GM12878 (cell line): ENCODE results near the gene IRS1.

ENCODE experiments used
- CBFB ChIP-seq: IDR thresholded peaks from 2 replicates; pipeline ENCODE4 v1.6.1; 2016; ENCODE audit warnings: antibody characterized with exemption, low read depth
- CEBPB ChIP-seq, 2 experiments: fragments of 150-350 bp in 1 of 2; IDR thresholded peaks; 2 replicates each; pipeline ENCODE4 v1.6.1; 2012 to 2014; ENCODE audit warnings: low read depth in 2 of 2, low read length in 2 of 2, borderline replicate concordance in 1 of 2, inconsistent platforms in 1 of 2
- CREM ChIP-seq: IDR thresholded peaks from 2 replicates; pipeline ENCODE4 v1.6.1; 2014; ENCODE audit warnings: antibody characterized with exemption, low read depth
- ESRRA ChIP-seq: IDR thresholded peaks from 2 replicates; pipeline ENCODE4 v1.6.1; 2012; ENCODE audit warnings: mild to moderate bottlenecking, low read length, improper control_type of control experiment
- EZH2 ChIP-seq: IDR thresholded peaks from 2 replicates; pipeline ENCODE4 v1.6.1; 2012; ENCODE audit warnings: low read depth, mild to moderate bottlenecking, control low read depth, inconsistent platforms, low read length, borderline replicate concordance; ENCODE audit not compliant: control insufficient read depth
- POLR2AphosphoS5 ChIP-seq: IDR thresholded peaks from 2 replicates; pipeline ENCODE4 v1.6.1; 2011; ENCODE audit warnings: mild to moderate bottlenecking, low read length, inconsistent platforms
- SMC3 ChIP-seq: IDR thresholded peaks from 2 replicates; pipeline ENCODE4 v1.6.1; 2011; ENCODE audit warnings: low read length, improper control_type of control experiment, borderline replicate concordance
- SP1 ChIP-seq: IDR thresholded peaks from one replicate; pipeline ENCODE4 v1.6.1; 2011; ENCODE audit warnings: low read depth, low read length
- SREBF2 ChIP-seq: IDR thresholded peaks from 2 replicates; pipeline ENCODE4 v1.6.1; 2012; ENCODE audit warnings: mild to moderate bottlenecking, low read length
- ZNF207 ChIP-seq: fragments of 450-650 bp; IDR thresholded peaks from 2 replicates; pipeline ENCODE4 v1.6.1; 2014; ENCODE audit warnings: antibody characterized with exemption, mild to moderate bottlenecking, borderline replicate concordance
- TF ChIP-seq, protein P1 (sequence below): IDR thresholded peaks from 2 replicates; pipeline ENCODE4 v1.6.1; 2011; ENCODE audit warnings: low read depth, mild to moderate bottlenecking, low read length, moderate library complexity, borderline replicate concordance; ENCODE audit errors: extremely low read depth
- TF ChIP-seq, protein P2 (sequence below): IDR thresholded peaks from 2 replicates; pipeline ENCODE4 v1.6.1; 2012; ENCODE audit warnings: low read length, inconsistent platforms
- TF ChIP-seq, protein P3 (sequence below): fragments of 450-650 bp; formaldehyde crosslinking; IDR thresholded peaks from 2 replicates; pipeline ENCODE4 v1.5.0; 2022; ENCODE audit warnings: mild to moderate bottlenecking, missing genetic modification characterization
- TF ChIP-seq, protein P4 (sequence below): IDR thresholded peaks from 2 replicates; pipeline ENCODE4 v1.6.1; 2012; ENCODE audit warnings: low read depth, low read length, improper control_type of control experiment

DNA sequence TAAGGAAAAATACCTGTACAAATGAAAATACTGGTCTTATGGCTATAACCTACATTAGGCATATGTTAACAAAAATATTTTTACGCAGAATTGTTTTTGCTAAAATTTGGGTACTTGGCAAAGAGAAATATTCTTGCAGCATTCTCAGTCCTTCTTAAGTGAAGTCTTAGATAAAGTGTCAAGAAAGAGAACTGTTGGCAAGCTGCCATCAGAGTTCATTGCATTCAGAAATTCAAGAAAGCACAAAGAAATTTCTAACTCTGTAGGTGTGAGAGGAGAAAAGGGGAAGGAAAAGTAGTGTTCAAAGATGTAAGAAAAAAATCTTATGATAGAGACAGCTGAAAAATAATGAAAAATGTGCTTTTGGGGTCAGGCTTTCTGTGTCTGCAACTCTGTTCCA is 86.7 kb downstream of the IRS1 start:
- TF ChIP-seq CREM: no peak
- TF ChIP-seq, protein P1, sequence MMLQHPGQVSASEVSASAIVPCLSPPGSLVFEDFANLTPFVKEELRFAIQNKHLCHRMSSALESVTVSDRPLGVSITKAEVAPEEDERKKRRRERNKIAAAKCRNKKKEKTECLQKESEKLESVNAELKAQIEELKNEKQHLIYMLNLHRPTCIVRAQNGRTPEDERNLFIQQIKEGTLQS: no peak
- TF ChIP-seq ESRRA: no peak
- TF ChIP-seq, protein P2, sequence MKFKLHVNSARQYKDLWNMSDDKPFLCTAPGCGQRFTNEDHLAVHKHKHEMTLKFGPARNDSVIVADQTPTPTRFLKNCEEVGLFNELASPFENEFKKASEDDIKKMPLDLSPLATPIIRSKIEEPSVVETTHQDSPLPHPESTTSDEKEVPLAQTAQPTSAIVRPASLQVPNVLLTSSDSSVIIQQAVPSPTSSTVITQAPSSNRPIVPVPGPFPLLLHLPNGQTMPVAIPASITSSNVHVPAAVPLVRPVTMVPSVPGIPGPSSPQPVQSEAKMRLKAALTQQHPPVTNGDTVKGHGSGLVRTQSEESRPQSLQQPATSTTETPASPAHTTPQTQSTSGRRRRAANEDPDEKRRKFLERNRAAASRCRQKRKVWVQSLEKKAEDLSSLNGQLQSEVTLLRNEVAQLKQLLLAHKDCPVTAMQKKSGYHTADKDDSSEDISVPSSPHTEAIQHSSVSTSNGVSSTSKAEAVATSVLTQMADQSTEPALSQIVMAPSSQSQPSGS: no peak
- TF ChIP-seq SREBF2: no peak
- TF ChIP-seq, protein P3, sequence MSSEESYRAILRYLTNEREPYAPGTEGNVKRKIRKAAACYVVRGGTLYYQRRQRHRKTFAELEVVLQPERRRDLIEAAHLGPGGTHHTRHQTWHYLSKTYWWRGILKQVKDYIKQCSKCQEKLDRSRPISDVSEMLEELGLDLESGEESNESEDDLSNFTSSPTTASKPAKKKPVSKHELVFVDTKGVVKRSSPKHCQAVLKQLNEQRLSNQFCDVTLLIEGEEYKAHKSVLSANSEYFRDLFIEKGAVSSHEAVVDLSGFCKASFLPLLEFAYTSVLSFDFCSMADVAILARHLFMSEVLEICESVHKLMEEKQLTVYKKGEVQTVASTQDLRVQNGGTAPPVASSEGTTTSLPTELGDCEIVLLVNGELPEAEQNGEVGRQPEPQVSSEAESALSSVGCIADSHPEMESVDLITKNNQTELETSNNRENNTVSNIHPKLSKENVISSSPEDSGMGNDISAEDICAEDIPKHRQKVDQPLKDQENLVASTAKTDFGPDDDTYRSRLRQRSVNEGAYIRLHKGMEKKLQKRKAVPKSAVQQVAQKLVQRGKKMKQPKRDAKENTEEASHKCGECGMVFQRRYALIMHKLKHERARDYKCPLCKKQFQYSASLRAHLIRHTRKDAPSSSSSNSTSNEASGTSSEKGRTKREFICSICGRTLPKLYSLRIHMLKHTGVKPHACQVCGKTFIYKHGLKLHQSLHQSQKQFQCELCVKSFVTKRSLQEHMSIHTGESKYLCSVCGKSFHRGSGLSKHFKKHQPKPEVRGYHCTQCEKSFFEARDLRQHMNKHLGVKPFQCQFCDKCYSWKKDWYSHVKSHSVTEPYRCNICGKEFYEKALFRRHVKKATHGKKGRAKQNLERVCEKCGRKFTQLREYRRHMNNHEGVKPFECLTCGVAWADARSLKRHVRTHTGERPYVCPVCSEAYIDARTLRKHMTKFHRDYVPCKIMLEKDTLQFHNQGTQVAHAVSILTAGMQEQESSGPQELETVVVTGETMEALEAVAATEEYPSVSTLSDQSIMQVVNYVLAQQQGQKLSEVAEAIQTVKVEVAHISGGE (CRISPR knock-in tag): no peak
- no peak for TF ChIP-seq EZH2
- TF ChIP-seq, protein P4, sequence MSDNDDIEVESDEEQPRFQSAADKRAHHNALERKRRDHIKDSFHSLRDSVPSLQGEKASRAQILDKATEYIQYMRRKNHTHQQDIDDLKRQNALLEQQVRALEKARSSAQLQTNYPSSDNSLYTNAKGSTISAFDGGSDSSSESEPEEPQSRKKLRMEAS: no peak
- no peak for TF ChIP-seq CBFB
- no peak for TF ChIP-seq CEBPB (IDR thresholded peaks at IDR 0.05; ENCODE audit: borderline replicate concordance in 1 of 2, low read depth in 2 of 2, low read length in 2 of 2)
- no peak for TF ChIP-seq SMC3
- no peak for TF ChIP-seq POLR2AphosphoS5
- no peak for TF ChIP-seq ZNF207
- no peak for TF ChIP-seq SP1
